ENCODE results near the gene PCDHA9.

Gene PCDHA9

DNA sequence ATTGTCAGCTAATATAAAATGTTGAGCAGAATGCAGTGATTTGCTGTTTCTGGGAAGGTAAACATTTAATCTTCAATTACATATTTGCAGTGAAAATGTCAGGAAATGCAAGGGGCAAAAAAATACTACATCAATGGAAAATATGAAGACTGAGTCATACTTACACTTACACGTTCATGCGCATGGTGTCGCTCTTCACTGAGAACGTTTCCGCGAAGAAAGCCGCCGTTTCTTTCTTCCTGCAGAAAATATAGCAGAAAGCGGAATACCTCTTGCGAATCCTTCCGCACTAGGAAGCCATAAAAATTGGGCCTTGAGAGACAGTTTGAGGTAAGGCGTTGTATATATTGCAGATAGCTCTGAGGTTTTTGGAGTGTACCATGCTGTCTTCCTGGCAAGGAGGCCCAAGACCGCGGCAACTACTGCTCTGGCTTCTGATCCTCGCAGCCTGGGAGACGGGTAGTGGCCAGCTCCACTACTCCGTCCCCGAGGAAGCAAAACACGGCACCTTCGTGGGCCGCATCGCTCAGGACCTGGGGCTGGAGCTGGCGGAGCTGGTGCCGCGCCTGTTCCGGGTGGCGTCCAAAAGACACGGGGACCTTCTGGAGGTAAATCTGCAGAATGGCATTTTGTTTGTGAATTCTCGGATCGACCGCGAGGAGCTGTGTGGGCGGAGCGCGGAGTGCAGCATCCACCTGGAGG is 33.9 kb downstream of the PCDHA9 start, which contains the start of gene PCDHA13:
Gene PCDHA13 (plus strand): TSS at position 236 of the 702 bp plus-strand sequence. CDS start 145 bp downstream, at position 381.
- no peak for DNase-seq

DNA sequence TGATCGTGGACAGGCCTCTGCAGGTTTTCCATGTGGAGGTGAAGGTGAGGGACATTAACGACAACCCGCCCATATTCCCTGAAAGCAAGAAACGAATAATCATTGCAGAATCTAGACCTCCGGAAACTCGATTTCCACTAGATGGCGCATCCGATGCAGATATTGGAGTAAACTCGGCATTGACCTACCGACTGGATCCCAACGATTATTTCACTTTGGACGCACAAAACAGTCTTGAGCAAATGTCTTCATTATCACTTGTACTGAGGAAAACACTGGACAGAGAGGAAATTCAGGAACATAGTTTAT is 34.4 kb downstream of the PCDHA9 start:
- DNase-seq, result peak in 1 of 3 experiments; percentile 0

DNA sequence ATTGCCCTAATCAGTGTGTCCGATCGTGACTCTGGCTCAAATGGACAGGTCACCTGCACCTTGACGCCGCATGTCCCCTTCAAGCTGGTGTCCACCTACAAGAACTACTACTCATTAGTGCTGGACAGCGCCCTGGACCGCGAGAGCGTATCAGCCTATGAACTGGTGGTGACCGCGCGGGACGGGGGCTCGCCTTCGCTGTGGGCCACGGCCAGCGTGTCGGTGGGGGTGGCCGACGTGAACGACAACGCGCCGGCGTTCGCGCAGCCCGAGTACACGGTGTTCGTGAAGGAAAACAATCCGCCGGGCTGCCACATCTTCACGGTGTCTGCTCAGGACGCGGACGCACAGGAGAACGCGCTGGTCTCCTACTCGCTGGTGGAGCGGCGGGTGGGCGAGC is 35.2 kb downstream of the PCDHA9 start:
- no peak for DNase-seq

DNA sequence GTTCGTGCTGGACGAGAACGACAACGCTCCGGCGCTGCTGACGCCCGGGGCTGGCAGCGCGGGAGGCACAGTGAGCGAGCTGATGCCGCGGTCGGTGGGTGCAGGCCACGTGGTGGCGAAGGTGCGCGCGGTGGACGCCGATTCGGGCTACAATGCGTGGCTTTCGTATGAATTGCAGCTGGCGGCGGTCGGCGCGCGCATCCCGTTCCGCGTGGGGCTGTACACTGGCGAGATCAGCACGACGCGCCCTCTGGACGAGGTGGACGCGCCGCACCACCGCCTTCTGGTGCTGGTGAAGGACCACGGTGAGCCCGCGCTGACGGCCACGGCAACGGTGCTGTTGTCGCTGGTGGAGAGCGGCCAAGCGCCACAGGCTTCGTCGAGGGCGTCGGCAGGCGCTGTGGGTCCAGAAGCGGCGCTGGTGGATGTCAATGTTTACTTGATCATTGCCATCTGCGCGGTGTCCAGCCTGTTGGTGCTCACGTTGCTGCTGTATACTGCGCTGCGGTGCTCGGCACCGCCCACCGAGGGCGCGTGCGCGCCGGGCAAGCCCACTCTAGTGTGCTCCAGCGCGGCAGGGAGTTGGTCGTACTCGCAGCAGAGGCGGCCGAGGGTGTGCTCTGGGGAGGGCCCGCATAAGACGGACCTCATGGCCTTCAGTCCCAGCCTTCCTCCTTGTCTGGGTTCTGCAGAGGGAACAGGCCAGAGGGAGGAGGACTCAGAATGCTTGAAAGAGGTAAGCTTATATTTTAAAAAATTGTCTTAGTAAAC is 35.9 kb downstream of the PCDHA9 start:
- DNase-seq, result no peak
